Mucosa of stomach (tissue), 1 donor: Measurements from ENCODE around the gene PLA2G12B.
"Not testable (repeated sequence)": the region's sequence is repeated elsewhere in the genome, so short reads cannot be mapped to it uniquely, and the experiment has no call there.

ENCODE experiments used
- H3K27me3 ChIP-seq: one replicate; pipeline ENCODE4 v1.7.0; 2013; ENCODE audit warnings: mild to moderate bottlenecking, low read length; ENCODE audit not compliant: control insufficient read depth, insufficient read depth
- H3K36me3 ChIP-seq: one replicate; pipeline ENCODE4 v1.7.0; 2013; ENCODE audit warnings: low read length; ENCODE audit not compliant: control insufficient read depth, insufficient read depth
- H3K4me1 ChIP-seq: one replicate; pipeline ENCODE4 v1.7.0; 2013; ENCODE audit warnings: mild to moderate bottlenecking, low read length; ENCODE audit not compliant: control insufficient read depth, insufficient read depth
- H3K4me3 ChIP-seq: one replicate; pipeline ENCODE4 v1.7.0; 2013; ENCODE audit warnings: low read length
- H3K9ac ChIP-seq: one replicate; pipeline ENCODE4 v1.7.0; 2013; ENCODE audit warnings: mild to moderate bottlenecking, low read length, moderate library complexity
- H3K9me3 ChIP-seq: one replicate; pipeline ENCODE4 v1.7.0; 2013; ENCODE audit warnings: mild to moderate bottlenecking, low read length, moderate library complexity; ENCODE audit not compliant: control insufficient read depth
- donor health status: Pancreatic carcinoma.

PLA2G12B gene

GRCh38 chr10:72954596-72955554 lies at the start of gene PLA2G12B:
TSS of gene PLA2G12B (minus strand) at chr10:72954806. CDS start at chr10:72954685, 121 bp downstream.
- H3K9ac ChIP-seq = no peak within 1 kb of the TSS
- no peaks in the 10 kb centered on the region for H3K9me3 ChIP-seq
- H3K36me3 ChIP-seq = no peaks in the 10 kb centered on the region
- no peak within 1 kb of the TSS for H3K4me3 ChIP-seq
- no peaks in the 10 kb centered on the region for H3K4me1 ChIP-seq
- H3K27me3 ChIP-seq = no peaks in the 10 kb centered on the region

- H3K36me3 ChIP-seq = no peaks in the 10 kb centered on the region
Measured at GRCh38 chr10:73003822-73004221, 49.2 kb upstream of the PLA2G12B start.

GRCh38 chr10:73000973-73001372 lies 46.4 kb upstream of the PLA2G12B start:
- Histone ChIP-seq H3K9me3 (no peaks in the 10 kb centered on the region), H3K27me3 (no peaks in the 10 kb centered on the region), H3K4me1 (no peaks in the 10 kb centered on the region), H3K4me3 (no peak overlapping the region), H3K36me3 (no peaks in the 10 kb centered on the region), H3K9ac (no peak overlapping the region)

More at GRCh38 chr10:73003822-73004221, 49.2 kb upstream of the PLA2G12B start:
- no peaks in the 10 kb centered on the region for H3K4me1 ChIP-seq
- H3K9me3 ChIP-seq = no peaks in the 10 kb centered on the region
- no peak overlapping the region for H3K4me3 ChIP-seq
- H3K9ac ChIP-seq = no peak overlapping the region
- no peaks in the 10 kb centered on the region for H3K27me3 ChIP-seq

GRCh38 chr10:72997099-72997498 lies 42.5 kb upstream of the PLA2G12B start:
- Histone ChIP-seq H3K4me1 (no peaks in the 10 kb centered on the region), H3K27me3 (no peaks in the 10 kb centered on the region), H3K4me3 (no peak overlapping the region)

GRCh38 chr10:72995459-72995858 lies 40.9 kb upstream of the PLA2G12B start:
- not testable (repeated sequence) for H3K36me3 ChIP-seq, H3K9ac ChIP-seq

More at GRCh38 chr10:72997099-72997498, 42.5 kb upstream of the PLA2G12B start:
- no peak overlapping the region for H3K9ac ChIP-seq
- no peaks in the 10 kb centered on the region for H3K9me3 ChIP-seq
- H3K36me3 ChIP-seq = no peaks in the 10 kb centered on the region

GRCh38 chr10:72989771-72990170 lies 35.2 kb upstream of the PLA2G12B start:
- not testable (repeated sequence) for H3K4me3 ChIP-seq, H3K9me3 ChIP-seq, H3K36me3 ChIP-seq, H3K9ac ChIP-seq, H3K27me3 ChIP-seq, H3K4me1 ChIP-seq

More at GRCh38 chr10:72995459-72995858, 40.9 kb upstream of the PLA2G12B start:
- not testable (repeated sequence) for H3K27me3 ChIP-seq, H3K4me3 ChIP-seq, H3K4me1 ChIP-seq, H3K9me3 ChIP-seq

- H3K4me3 ChIP-seq, H3K36me3 ChIP-seq, H3K9ac ChIP-seq, H3K9me3 ChIP-seq, H3K27me3 ChIP-seq, H3K4me1 ChIP-seq: not testable (repeated sequence)
Measured at GRCh38 chr10:72984618-72985017, 30.0 kb upstream of the PLA2G12B start.

- Histone ChIP-seq H3K27me3 (no peaks in the 10 kb centered on the region), H3K4me1 (no peaks in the 10 kb centered on the region), H3K9ac (no peak overlapping the region), H3K36me3 (no peaks in the 10 kb centered on the region), H3K9me3 (no peaks in the 10 kb centered on the region), H3K4me3 (no peak overlapping the region)
Measured at GRCh38 chr10:72981882-72982529, 27.4 kb upstream of the PLA2G12B start.

- no peaks in the 10 kb centered on the region for H3K27me3 ChIP-seq
- no peaks in the 10 kb centered on the region for H3K36me3 ChIP-seq
- no peak overlapping the region for H3K4me3 ChIP-seq
- H3K4me1 ChIP-seq = no peaks in the 10 kb centered on the region
- no peaks in the 10 kb centered on the region for H3K9me3 ChIP-seq
- no peak overlapping the region for H3K9ac ChIP-seq
Measured at GRCh38 chr10:72981028-72981881, 26.6 kb upstream of the PLA2G12B start.

GRCh38 chr10:72980348-72980747 lies 25.7 kb upstream of the PLA2G12B start:
- no peak overlapping the region for H3K9ac ChIP-seq
- H3K4me3 ChIP-seq = no peak overlapping the region
- no peaks in the 10 kb centered on the region for H3K4me1 ChIP-seq
- no peaks in the 10 kb centered on the region for H3K9me3 ChIP-seq
- no peaks in the 10 kb centered on the region for H3K27me3 ChIP-seq
- H3K36me3 ChIP-seq = no peaks in the 10 kb centered on the region

- Histone ChIP-seq H3K4me1 (no peaks in the 10 kb centered on the region), H3K36me3 (no peaks in the 10 kb centered on the region), H3K4me3 (no peak overlapping the region), H3K9me3 (no peaks in the 10 kb centered on the region), H3K27me3 (no peaks in the 10 kb centered on the region), H3K9ac (no peak overlapping the region)
Measured at GRCh38 chr10:72979709-72980108, 25.1 kb upstream of the PLA2G12B start.
